ENCODE measurements around the gene PFKFB4. TPM values are rescaled to one million over a fixed set of nuclear protein-coding genes. Genes with fewer than 3 reads are reported as not detected.

Gene PFKFB4
- total RNA-seq, 3 donors from 2014 or later = 1.8 to 6.9 (median 5.2) TPM

GRCh38 chr3:48584836-48585235 is 28.2 kb upstream of the PFKFB4 start:
- H3K4me1 ChIP-seq = no peaks in the 10 kb centered on the region
- H3K27me3 ChIP-seq = no peaks in the 10 kb centered on the region
- H3K4me3 ChIP-seq = no peak overlapping the region
- DNase-seq (ENCODE audit: low spot score in 2 of 2) = no peak
- intact Hi-C loops (cut with DNase I; ENCODE audit: low total_unique reads) = no loop called here
- H3K27ac ChIP-seq = no peak overlapping the region
- no peaks in the 10 kb centered on the region for H3K36me3 ChIP-seq
- TF ChIP-seq CTCF (IDR thresholded peaks at IDR 0.05) (no peak), POLR2AphosphoS5 (IDR thresholded peaks at IDR 0.05) (no peak), POLR2A (IDR thresholded peaks at IDR 0.05) (no peak)
- no peaks in the 10 kb centered on the region for H3K9me3 ChIP-seq

- Histone ChIP-seq H3K9me3 (no peaks in the 10 kb centered on the region), H3K27me3 (no peaks in the 10 kb centered on the region), H3K4me3 (no peak overlapping the region), H3K27ac (no peak overlapping the region), H3K4me1 (no peaks in the 10 kb centered on the region), H3K36me3 (no peaks in the 10 kb centered on the region)
- TF ChIP-seq POLR2A (IDR thresholded peaks at IDR 0.05) (no peak), CTCF (IDR thresholded peaks at IDR 0.05) (no peak), POLR2AphosphoS5 (IDR thresholded peaks at IDR 0.05) (no peak)
- intact Hi-C loops (cut with DNase I; ENCODE audit: low total_unique reads) = no loop called here
- no peak for DNase-seq (ENCODE audit: low spot score in 2 of 2)
Measured at GRCh38 chr3:48581621-48582481, 25.2 kb upstream of the PFKFB4 start.

GRCh38 chr3:48576647-48577046 is 20.0 kb upstream of the PFKFB4 start:
- intact Hi-C loops (cut with DNase I; ENCODE audit: low total_unique reads) = no loop called here
- Histone ChIP-seq H3K4me3 (no peak overlapping the region), H3K27ac (no peak overlapping the region), H3K9me3 (no peaks in the 10 kb centered on the region), H3K36me3 (no peaks in the 10 kb centered on the region), H3K4me1 (no peaks in the 10 kb centered on the region), H3K27me3 (no peaks in the 10 kb centered on the region)
- TF ChIP-seq POLR2A (IDR thresholded peaks at IDR 0.05) (no peak), CTCF (IDR thresholded peaks at IDR 0.05) (no peak), POLR2AphosphoS5 (IDR thresholded peaks at IDR 0.05) (no peak)
- DNase-seq (ENCODE audit: low spot score in 2 of 2) = no peak

- no peak overlapping the region for H3K4me3 ChIP-seq
- no peak overlapping the region for H3K27ac ChIP-seq
- H3K9me3 ChIP-seq = no peaks in the 10 kb centered on the region
- no peaks in the 10 kb centered on the region for H3K4me1 ChIP-seq
- no peak for DNase-seq (ENCODE audit: low spot score in 2 of 2)
- no peak for TF ChIP-seq CTCF (IDR thresholded peaks at IDR 0.05)
- TF ChIP-seq POLR2AphosphoS5 (IDR thresholded peaks at IDR 0.05) = no peak
- no peak for TF ChIP-seq POLR2A (IDR thresholded peaks at IDR 0.05)
- H3K27me3 ChIP-seq = no peaks in the 10 kb centered on the region
- H3K36me3 ChIP-seq = no peaks in the 10 kb centered on the region
- intact Hi-C loops (cut with DNase I; ENCODE audit: low total_unique reads) = no loop called here
Measured at GRCh38 chr3:48575366-48575765, 18.8 kb upstream of the PFKFB4 start.

GRCh38 chr3:48573973-48574585 is 17.5 kb upstream of the PFKFB4 start:
- DNase-seq (ENCODE audit: low spot score in 2 of 2) = no peak
- H3K27ac ChIP-seq = no peak overlapping the region
- no peaks in the 10 kb centered on the region for H3K36me3 ChIP-seq
- TF ChIP-seq POLR2AphosphoS5 (IDR thresholded peaks at IDR 0.05) (no peak), CTCF (IDR thresholded peaks at IDR 0.05) (no peak), POLR2A (IDR thresholded peaks at IDR 0.05) (no peak)
- intact Hi-C loops (cut with DNase I; ENCODE audit: low total_unique reads) = no loop called here
- H3K27me3 ChIP-seq = no peaks in the 10 kb centered on the region
- no peaks in the 10 kb centered on the region for H3K4me1 ChIP-seq
- H3K9me3 ChIP-seq = no peaks in the 10 kb centered on the region
- no peak overlapping the region for H3K4me3 ChIP-seq
